GM21723 (cell line): ENCODE results near the gene IRX5.
A peak's percentile ranks its signal among the peaks of the same experiment; 100 is the strongest.

ENCODE experiments used
- ATAC-seq: cut with Tn5 transposase; IDR thresholded peaks from one replicate; pipeline ENCODE4 v1.9.1; 2021; ENCODE audit warnings: mild to moderate bottlenecking, moderate library complexity; ENCODE audit not compliant: unreplicated experiment

The IRX5 gene

GRCh38 chr16:54929090-54930004, 1.3 kb upstream of the IRX5 start:
- peak; percentile 89 for ATAC-seq

GRCh38 chr16:54930869-54931119, 129 bp downstream of the IRX5 start:
- ATAC-seq = no peak

- no peak for ATAC-seq
Observed at GRCh38 chr16:54931120-54932014, 702 bp downstream of the IRX5 start.

GRCh38 chr16:54932021-54932660, 1.5 kb downstream of the IRX5 start:
- ATAC-seq = no peak

- no peak for ATAC-seq
Observed at GRCh38 chr16:54932737-54933254, 2.1 kb downstream of the IRX5 start.

- no peak for ATAC-seq
Observed at GRCh38 chr16:54933281-54934011, 2.8 kb downstream of the IRX5 start.

- ATAC-seq = no peak
Observed at GRCh38 chr16:54934481-54935265, 4.0 kb downstream of the IRX5 start.

GRCh38 chr16:54935266-54935968, 4.8 kb downstream of the IRX5 start:
- no peak for ATAC-seq

GRCh38 chr16:54936201-54936978, 5.7 kb downstream of the IRX5 start:
- no peak for ATAC-seq

- no peak for ATAC-seq
Observed at GRCh38 chr16:54936979-54937670, 6.5 kb downstream of the IRX5 start.

- ATAC-seq = no peak
Observed at GRCh38 chr16:54937671-54938211, 7.1 kb downstream of the IRX5 start.

GRCh38 chr16:54938212-54939028, 7.8 kb downstream of the IRX5 start:
- no peak for ATAC-seq

- no peak for ATAC-seq
Observed at GRCh38 chr16:54939029-54939346, 8.3 kb downstream of the IRX5 start.

GRCh38 chr16:54939510-54940278, 9.0 kb downstream of the IRX5 start:
- no peak for ATAC-seq

GRCh38 chr16:54940279-54940604, 9.6 kb downstream of the IRX5 start:
- ATAC-seq = no peak

GRCh38 chr16:54942353-54942943, 11.8 kb downstream of the IRX5 start:
- ATAC-seq = no peak
